ENCODE measurements around the gene DGKH.

GRCh38 chr13:42014119-42014518, 34.3 kb upstream of the DGKH start:
- TF ChIP-seq CTCF (IDR thresholded peaks at IDR 0.05; ENCODE audit: low read depth, low read length) (no peak), EZH2phosphoT487 (IDR thresholded peaks at IDR 0.05; ENCODE audit: low read depth) (no peak)
